ENCODE data around the gene TTLL11.

Gene TTLL11

DNA sequence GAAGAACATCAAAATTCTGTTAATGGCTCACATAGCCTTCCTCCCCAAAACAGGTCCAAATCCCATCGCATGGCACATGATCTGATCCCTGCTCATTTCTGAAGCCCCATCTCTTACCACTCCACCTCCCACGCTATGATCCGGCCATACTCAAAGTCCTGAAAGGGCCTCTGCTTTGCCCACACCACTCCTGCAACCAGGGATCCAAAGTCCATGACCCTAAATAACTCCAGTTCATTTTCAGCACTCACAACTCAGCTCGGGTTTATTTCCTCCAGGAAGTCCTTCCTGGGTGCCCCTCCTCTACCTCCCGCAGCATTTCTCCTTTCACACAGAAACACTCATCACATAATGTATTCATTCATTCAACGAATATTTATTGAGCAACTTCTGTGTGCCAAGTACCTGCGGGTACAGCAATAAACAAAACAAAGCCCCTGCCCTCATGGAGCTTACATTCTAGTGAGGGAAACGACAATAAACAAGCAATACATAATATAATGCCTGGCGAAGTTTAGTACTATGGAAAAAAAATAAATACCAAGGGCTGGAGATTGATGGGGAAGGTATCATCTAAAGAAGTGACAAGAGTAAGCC, 2.7 kb downstream of the TTLL11 start:
- H3K27me3 Mint-ChIP-seq: peaks cover 19% of the 10 kb centered on the region

DNA sequence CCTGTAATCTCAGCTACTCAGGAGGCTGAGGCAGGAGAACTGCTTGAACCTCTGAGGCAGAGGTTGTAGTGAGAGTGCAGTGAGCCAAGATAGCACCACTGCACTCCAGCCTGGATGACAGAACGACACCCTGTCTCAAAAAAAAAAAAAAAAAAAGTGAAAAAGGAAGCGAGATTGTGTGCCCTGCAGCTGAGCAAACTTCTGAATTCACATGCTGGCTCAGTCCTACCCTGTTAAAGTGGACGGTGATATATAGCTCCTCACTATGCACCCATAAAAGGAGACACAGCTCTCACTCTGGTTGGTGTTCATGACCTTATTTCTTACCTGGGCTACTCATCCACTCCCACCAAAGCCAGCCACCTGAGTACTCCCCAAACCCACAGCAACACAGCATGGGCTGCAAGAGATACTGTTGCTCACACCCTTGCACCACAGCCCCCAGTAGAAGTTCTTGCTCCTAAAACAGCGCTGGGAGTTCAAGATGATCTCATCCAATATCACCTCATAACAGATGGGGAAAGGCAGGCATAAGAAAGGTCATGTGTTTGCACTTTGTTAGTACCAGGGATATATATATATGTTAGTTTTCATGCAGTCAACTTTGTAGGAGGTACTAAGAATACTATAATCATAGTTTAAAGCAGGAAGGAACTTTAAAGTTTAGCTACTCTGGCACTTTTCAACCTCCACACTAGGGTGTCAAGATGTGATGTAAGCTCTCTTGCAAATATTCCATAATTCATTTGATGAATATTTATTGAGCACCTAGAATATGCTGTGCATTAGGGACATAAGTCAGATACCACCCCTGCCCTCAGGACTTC, 4.0 kb downstream of the TTLL11 start:
- no peak for DNase-seq
- no peaks in the 10 kb centered on the region for H3K9me3 Mint-ChIP-seq
- H3K36me3 Mint-ChIP-seq: peaks cover 1% of the 10 kb centered on the region
- CTCF ChIA-PET: interaction anchor here (2.6 to 3.6 kb wide), 2 partner anchors 10 to 36 kb away, joined by 9 to 23 read pairs; no protein-coding TSS in a partner anchor
- no peak overlapping the region for H3K27ac Mint-ChIP-seq
- no peak overlapping the region for H3K4me3 Mint-ChIP-seq
- peaks cover 11% of the 10 kb centered on the region for H3K27me3 Mint-ChIP-seq
- peaks cover 24% of the 10 kb centered on the region for H3K4me1 Mint-ChIP-seq

More for the DNA sequence above, 2.7 kb downstream of the TTLL11 start:
- Mint-ChIP-seq H3K27ac (no peak overlapping the region), H3K9me3 (no peaks in the 10 kb centered on the region), H3K36me3 (peaks cover 1% of the 10 kb centered on the region), H3K4me3 (no peak overlapping the region), H3K4me1 (peaks cover 32% of the 10 kb centered on the region)
- CTCF ChIA-PET: interaction anchor here (3.6 kb wide), 1 partner anchor 9 kb away, joined by 23 read pairs; no protein-coding TSS in a partner anchor
- no peak for DNase-seq

DNA sequence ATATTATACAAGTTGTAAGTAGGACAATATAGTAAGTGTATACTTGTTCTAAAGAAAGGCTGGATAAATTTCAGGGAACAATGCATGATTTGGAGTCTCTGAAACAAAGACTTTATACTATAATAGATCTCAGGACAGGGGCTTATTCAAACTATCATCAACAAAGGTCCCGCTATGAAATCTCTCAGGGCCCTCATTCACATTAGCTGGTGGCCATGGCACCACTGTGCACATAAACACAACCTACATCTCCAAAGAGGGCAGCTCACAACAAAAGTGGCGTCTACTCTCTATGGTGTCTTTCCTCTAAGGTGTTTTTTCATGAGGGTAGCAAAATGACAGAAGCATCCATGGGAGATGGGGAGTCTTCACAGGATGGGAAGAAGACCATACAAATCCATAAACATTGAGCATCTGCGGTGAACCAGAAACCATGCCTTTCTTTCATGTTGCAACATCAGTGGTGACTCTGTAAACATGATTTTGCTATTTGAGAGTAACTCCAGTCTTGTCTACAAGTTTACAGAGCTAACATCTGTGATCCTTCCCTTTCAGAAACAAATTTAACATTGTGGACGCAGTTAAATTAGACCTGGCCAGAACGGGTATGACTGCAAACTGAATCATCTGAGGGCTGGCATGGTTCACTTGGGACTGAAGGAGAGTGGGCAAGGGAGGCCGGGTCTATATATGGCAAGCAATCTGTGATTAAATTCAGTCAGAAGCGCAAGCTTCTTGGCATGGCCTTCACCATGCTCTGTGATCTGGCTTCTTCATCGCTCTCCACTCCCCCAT, 5.5 kb downstream of the TTLL11 start:
- H3K4me1 Mint-ChIP-seq: peaks cover 19% of the 10 kb centered on the region
- H3K27ac Mint-ChIP-seq: no peak overlapping the region
- H3K36me3 Mint-ChIP-seq: peaks cover 1% of the 10 kb centered on the region
- no peaks in the 10 kb centered on the region for H3K9me3 Mint-ChIP-seq
- DNase-seq: no peak
- H3K4me3 Mint-ChIP-seq: no peak overlapping the region
- CTCF ChIA-PET: interaction anchor here (2.6 to 3.6 kb wide), 2 partner anchors 11 to 38 kb away, joined by 9 to 23 read pairs; no protein-coding TSS in a partner anchor
- no peaks in the 10 kb centered on the region for H3K27me3 Mint-ChIP-seq

DNA sequence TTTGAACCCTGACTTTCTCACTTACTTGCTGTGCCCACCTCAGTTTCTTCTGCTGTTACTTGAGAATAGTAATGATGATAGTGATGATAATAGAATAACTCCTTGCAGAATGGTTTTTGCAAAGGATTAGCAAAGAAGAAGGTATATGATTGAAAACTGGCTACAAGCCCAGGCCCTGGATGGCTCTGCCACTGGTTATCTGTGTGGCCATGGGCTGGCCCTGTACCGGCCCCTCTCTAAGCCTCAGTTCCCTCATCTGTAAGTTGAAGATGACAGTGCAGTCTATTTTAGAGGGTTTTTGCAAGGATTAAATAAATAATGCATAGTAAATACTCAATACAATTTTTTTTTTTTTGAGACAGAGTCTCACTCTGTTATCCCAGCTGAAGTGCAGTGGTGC, 6.2 kb downstream of the TTLL11 start:
- CTCF ChIA-PET: interaction anchor here (3.6 kb wide), 1 partner anchor 12 kb away, joined by 23 read pairs; no protein-coding TSS in a partner anchor
- H3K27ac Mint-ChIP-seq: no peak overlapping the region
- no peak for DNase-seq
- H3K9me3 Mint-ChIP-seq: no peaks in the 10 kb centered on the region
- H3K36me3 Mint-ChIP-seq: peaks cover 1% of the 10 kb centered on the region
- H3K4me1 Mint-ChIP-seq: peaks cover 14% of the 10 kb centered on the region
- no peaks in the 10 kb centered on the region for H3K27me3 Mint-ChIP-seq
- H3K4me3 Mint-ChIP-seq: no peak overlapping the region

DNA sequence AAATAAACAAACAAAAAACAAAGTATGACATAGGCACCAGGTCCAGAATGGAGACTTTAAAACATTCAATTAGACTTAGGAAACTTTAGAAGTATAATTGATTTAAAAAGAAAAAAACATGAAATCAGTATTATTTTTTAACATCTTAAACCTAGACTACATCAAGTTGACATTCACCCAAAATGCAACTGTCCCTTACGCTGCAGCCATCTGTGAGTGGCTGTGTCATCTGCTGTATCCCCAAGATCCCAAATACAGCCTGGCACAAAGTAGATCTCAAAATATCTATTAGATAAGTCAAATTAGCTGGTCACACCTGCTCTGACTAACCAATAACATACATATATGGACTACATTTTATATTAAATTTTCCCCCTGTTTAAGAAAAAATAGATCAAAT, 7.8 kb downstream of the TTLL11 start:
- Mint-ChIP-seq H3K9me3 (no peaks in the 10 kb centered on the region), H3K27me3 (no peaks in the 10 kb centered on the region)
- CTCF ChIA-PET: no interaction called here

DNA sequence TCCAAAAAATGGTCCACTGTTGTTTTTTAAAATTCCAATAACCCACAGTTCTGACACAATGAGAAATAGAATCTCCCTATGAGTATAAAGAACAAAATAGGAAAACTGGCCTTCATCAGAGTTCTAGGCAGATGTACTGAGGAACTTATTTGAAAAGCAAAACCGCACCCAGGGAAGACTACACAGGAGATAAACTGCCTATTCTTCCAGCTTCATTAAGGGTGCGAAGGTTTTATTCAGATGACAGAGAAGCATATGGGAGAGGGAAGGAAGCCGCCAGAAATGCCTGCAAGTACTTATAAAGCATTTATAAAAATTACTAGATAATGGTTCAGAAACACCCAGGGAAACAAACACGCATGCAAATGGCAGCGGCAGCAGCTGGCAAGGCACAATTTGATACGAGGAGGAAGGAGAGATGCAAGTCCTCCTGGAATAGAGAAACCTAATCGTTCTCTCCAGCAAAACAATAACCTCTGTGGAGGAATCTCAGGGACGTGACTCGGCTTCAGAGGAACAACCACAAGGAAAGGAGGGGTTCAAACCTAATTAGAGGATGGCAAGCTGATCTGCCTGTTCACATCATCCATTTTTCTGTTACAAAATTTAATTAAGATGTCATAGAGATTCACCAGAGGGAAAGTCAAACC, 9.0 kb downstream of the TTLL11 start:
- Mint-ChIP-seq H3K27me3 (no peaks in the 10 kb centered on the region), H3K4me1 (no peaks in the 10 kb centered on the region), H3K9me3 (no peaks in the 10 kb centered on the region), H3K4me3 (no peak overlapping the region), H3K27ac (no peak overlapping the region), H3K36me3 (no peaks in the 10 kb centered on the region)
- CTCF ChIA-PET: no interaction called here
- DNase-seq: no peak

More for the DNA sequence above, 7.8 kb downstream of the TTLL11 start:
- Mint-ChIP-seq H3K4me3 (no peak overlapping the region), H3K27ac (no peak overlapping the region), H3K4me1 (peaks cover 2% of the 10 kb centered on the region), H3K36me3 (no peaks in the 10 kb centered on the region)
- no peak for DNase-seq

DNA sequence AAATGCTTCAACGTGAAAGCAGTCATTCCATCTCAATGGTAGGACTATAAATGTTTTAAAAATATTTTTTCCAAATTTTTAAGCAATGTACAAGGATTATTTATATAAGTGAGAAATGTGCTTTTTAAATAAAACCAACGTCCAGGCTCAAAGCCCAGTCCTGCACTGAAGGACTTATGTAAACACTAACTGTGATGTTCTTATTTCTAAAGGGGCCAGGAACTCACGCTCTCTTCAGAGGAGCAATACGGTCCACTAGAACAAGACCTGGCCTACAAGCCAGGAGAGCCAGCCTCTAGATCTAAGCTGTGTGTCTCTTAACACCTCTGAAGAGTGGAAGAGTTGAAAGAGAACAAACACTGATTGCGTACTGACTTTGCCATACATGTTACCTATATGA, 12.1 kb downstream of the TTLL11 start:
- CTCF ChIA-PET: no interaction called here
- Mint-ChIP-seq H3K27me3 (no peaks in the 10 kb centered on the region), H3K4me1 (no peaks in the 10 kb centered on the region), H3K9me3 (peaks cover 13% of the 10 kb centered on the region), H3K36me3 (peaks cover 3% of the 10 kb centered on the region), H3K4me3 (no peak overlapping the region), H3K27ac (no peak overlapping the region)
- no peak for DNase-seq

DNA sequence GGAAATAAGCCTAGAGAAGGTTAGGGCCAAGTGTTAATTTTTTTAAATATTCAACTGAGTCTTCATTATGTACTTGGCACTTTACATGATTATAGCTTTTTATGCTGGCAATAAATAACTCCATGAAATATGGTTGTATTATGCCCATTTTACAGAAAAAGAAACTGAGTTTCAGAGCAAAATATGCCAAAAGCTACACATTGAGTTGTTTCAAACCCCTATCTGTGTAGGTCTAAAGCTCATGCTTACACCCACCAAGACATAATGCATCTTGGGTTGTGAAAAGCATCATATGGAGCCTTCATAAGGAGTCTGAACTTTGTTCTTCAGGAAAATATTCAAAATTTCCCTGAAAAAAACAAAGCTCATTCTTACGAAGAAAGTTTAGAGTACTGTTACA, 14.6 kb downstream of the TTLL11 start:
- no peak for DNase-seq
- no peaks in the 10 kb centered on the region for H3K27me3 Mint-ChIP-seq
- H3K9me3 Mint-ChIP-seq: peaks cover 13% of the 10 kb centered on the region
- H3K36me3 Mint-ChIP-seq: peaks cover 3% of the 10 kb centered on the region
- CTCF ChIA-PET: interaction anchor here (1.7 kb wide), 1 partner anchor 20 kb away, joined by 6 read pairs; no protein-coding TSS in a partner anchor
- H3K4me1 Mint-ChIP-seq: no peaks in the 10 kb centered on the region
- H3K4me3 Mint-ChIP-seq: no peak overlapping the region
- H3K27ac Mint-ChIP-seq: no peak overlapping the region

DNA sequence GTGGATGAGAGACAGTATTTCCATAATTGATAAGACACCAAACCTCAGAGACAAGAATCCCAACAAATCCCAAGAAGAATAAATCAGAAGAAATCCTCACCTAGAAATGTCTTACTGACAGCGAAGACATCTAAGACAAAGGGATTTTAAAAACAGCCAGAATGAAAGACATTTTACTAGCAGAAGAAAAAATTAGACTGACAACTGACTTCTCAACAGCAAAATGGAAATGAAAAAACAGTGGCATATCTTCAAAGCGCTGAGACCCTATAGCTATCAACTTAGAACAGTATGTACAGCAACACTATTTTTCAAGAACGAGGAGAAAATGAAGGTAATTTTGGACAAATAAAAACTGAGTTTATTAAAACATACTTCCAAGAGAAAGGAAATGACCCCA, 16.3 kb downstream of the TTLL11 start:
- H3K4me3 Mint-ChIP-seq: no peak overlapping the region
- peaks cover 13% of the 10 kb centered on the region for H3K9me3 Mint-ChIP-seq
- no peak for DNase-seq

DNA sequence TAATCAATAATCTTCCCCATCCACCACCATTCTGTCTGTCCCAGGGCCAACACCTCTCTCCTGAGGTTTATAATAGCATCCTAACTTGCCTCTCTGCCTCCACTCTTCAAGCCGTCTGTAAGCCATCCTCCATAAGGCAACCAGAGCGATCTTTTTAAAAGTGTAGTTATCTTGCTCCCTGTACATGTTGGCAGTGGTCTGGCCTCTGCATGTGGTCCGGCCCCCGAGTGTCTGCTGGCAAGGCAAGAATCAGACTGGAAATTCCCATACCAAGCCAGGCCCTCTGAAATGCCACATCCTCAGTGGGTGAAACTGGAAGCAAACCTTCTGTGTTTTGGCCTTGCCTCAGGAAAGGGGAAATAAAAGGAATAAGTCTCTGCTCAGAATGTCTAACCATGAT, 17.0 kb downstream of the TTLL11 start:
- Mint-ChIP-seq H3K9me3 (peaks cover 13% of the 10 kb centered on the region), H3K36me3 (peaks cover 3% of the 10 kb centered on the region), H3K4me3 (no peak overlapping the region), H3K4me1 (no peaks in the 10 kb centered on the region), H3K27ac (no peak overlapping the region), H3K27me3 (no peaks in the 10 kb centered on the region)
- no peak for DNase-seq
- CTCF ChIA-PET: no interaction called here

More for the DNA sequence above, 16.3 kb downstream of the TTLL11 start:
- H3K36me3 Mint-ChIP-seq: peaks cover 3% of the 10 kb centered on the region
- H3K27ac Mint-ChIP-seq: no peak overlapping the region
- CTCF ChIA-PET: no interaction called here
- H3K4me1 Mint-ChIP-seq: no peaks in the 10 kb centered on the region
- no peaks in the 10 kb centered on the region for H3K27me3 Mint-ChIP-seq

DNA sequence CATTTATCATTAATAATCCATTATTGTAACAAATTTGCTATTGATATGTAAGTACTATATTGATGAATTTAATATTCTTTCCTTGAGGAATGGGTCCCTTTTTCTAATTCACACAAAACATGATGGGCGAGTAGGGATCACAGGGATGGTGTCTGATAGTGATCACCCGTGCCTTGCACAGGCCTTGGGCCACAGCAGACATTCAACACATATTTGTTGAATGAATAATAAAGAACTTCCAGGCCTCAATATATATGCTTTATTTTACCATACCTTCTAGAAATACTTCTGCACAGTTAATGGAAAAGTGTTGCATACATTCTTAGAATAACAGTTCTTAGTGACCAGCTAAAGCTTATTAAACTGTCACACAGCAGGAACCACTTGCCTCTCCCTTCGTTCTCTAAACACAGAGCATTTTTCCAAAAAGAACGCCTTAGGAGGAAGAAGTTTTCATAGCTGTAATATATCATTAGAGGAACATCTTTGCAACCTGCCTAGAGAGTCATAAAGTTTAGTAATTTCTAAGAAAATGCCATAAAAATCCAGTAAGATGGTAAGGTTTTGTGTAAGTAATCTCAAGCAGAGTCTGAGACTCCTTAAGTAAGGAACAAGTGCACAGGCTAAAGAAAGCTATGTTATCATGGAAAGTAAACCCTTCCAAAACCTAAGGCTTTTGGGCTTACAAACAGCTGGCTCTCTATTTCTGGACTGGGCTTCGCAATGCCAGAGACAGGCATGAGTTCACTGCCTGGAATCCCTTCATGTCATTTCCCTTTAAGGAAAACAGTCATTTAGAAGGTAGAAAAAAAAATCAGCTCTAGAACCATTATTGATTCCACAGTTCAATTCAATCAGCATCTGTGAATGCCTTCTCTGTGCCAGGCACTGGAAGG, 17.7 kb downstream of the TTLL11 start:
- Mint-ChIP-seq H3K36me3 (peaks cover 3% of the 10 kb centered on the region), H3K9me3 (peaks cover 13% of the 10 kb centered on the region), H3K27me3 (no peaks in the 10 kb centered on the region), H3K27ac (no peak overlapping the region), H3K4me3 (no peak overlapping the region), H3K4me1 (no peaks in the 10 kb centered on the region)
- DNase-seq: no peak
- CTCF ChIA-PET: no interaction called here

DNA sequence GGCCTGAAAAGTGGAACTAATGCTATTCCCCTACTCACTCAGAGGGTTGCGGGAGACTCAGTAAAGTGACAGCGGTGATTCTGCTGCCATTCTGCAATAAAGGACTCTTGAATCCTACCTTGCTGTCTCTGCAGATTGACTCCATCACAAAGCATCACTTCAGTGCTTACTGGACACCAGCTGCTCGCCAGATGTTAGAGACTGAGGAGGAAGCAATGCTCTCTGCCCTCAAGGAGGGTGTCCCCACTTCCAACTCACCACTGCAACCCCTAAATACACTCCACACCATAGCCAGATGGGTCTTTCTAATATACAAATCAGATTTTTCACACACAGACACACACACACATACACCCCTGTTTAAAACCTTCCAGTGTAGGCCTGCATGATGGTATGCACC, 21.4 kb downstream of the TTLL11 start:
- Mint-ChIP-seq H3K27ac (no peak overlapping the region), H3K27me3 (no peaks in the 10 kb centered on the region), H3K36me3 (no peaks in the 10 kb centered on the region), H3K4me3 (no peak overlapping the region), H3K4me1 (no peaks in the 10 kb centered on the region), H3K9me3 (peaks cover 4% of the 10 kb centered on the region)
- CTCF ChIA-PET: interaction anchor here (1.3 kb wide), 1 partner anchor 27 kb away, joined by 4 read pairs; no protein-coding TSS in a partner anchor
- no peak for DNase-seq

Data from activated naive CD4-positive, alpha-beta T cell treated with anti-CD3 and anti-CD28 coated beads, Interleukin-2, amount 10 ng/mL, durations not matched to agents 7 days and 5 days (primary cell).